GM18858 (cell line): Measurements from ENCODE around the gene CTAG1B.
"Not testable (repeated sequence)": the region's sequence is repeated elsewhere in the genome, so short reads cannot be mapped to it uniquely, and the experiment has no call there.

Experiments used
- ATAC-seq: cut with Tn5 transposase; IDR thresholded peaks from one replicate; pipeline ENCODE4 v1.9.1; 2021; ENCODE audit not compliant: unreplicated experiment

The CTAG1B gene

DNA sequence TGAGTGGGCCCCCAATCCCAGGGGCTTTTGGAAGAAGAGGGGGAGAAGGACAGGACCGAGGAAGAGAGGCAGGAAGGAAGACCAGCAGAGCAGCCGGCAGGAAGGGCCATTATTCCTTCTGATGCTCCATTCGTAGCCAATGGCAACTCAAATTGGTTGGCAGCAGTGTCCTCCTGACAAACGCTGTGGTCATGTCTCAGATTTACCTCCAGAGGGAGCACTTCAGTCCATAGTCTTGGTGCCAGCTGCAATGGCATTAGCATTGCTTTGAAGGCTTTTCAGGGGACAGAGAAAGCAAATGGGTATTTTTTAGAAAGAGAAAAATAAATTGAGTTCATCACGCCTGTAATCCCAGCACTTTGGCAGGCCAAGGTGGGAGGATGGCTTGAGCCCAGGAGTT lies 9.9 kb upstream of the CTAG1B start:
- ATAC-seq = not testable (repeated sequence)

DNA sequence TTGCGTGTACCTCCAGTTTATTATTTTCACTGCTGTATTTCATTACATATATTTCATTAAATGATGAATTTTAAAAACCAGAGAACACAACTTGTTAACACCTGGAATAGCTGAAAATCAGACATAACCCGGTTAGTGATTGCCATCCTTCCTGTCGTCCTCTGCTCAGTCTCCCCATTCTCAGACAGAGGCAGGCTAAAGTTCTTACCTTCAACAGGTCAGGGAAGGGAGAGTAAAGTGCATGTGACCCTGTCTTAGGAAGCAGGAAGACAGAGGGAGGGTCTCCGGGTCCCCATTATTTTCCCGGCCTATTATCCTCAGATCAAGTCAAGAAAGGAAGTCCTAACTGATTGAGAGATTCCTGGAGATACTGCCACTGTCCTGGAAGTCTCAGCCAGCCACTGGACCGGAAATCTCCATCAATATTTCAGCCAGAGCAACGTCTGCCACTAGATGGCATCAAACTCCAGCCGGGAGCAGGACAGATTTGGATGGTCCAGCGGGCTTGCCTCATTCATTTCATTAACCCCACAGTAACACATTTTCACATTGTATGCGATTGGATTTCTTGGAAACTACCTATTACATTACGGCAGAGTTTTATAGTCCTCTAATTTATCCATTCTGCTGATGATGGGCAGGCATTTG lies 1.8 kb upstream of the CTAG1B start:
- not testable (repeated sequence) for ATAC-seq

DNA sequence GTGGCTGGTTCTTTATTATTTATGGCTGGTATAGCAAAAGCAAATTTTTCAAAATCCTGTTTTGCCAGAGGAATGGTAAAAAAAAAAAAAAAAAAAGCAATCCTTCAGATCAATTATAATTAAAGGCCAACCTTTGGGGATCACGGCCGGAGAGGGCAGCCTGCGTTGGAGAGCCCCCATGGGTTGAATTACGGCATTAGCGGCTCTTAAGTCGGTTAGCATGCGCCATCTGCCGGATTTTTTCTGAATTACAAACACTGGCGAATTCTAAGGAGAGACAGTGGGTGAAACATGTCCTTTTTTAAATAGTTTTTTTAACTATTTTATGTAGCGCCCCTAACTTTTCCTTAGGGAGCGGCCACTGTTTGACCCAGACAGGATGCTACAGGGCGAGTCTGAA lies 5.5 kb downstream of the CTAG1B start:
- not testable (repeated sequence) for ATAC-seq

GRCh38 chrX:154611146-154611545 lies 7.9 kb downstream of the CTAG1B start:
- ATAC-seq = not testable (repeated sequence)

GRCh38 chrX:154608823-154609222 lies 10.3 kb downstream of the CTAG1B start:
- ATAC-seq = not testable (repeated sequence)

DNA sequence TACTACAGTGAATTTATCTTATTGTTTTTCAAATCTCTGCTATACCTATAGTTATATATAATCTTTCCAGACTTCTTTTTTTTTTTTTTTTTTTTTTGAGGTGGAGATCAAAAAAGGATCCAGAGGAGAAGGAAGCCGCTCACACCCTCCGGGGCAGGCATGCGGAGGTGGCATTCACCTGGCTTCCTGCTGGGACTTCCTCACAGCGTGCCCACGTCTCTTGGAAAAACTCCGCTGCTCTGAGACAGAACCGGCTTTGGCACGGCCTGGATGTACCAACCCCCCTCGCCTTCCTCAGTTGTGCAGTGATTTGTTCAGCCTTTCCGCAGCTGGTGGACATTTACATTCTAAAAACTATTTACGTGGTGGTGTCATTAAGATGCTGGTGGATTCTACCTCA lies 11.1 kb downstream of the CTAG1B start:
- ATAC-seq = not testable (repeated sequence)

GRCh38 chrX:154607370-154607769 lies 11.7 kb downstream of the CTAG1B start:
- no peak for ATAC-seq

GRCh38 chrX:154605566-154605965 lies 13.5 kb downstream of the CTAG1B start:
- ATAC-seq = no peak

- no peak for ATAC-seq
Measured at GRCh38 chrX:154603438-154604430, 15.3 kb downstream of the CTAG1B start.

GRCh38 chrX:154602766-154603437 lies 16.2 kb downstream of the CTAG1B start:
- no peak for ATAC-seq

GRCh38 chrX:154602226-154602625 lies 16.9 kb downstream of the CTAG1B start:
- no peak for ATAC-seq

GRCh38 chrX:154600759-154601374 lies 18.2 kb downstream of the CTAG1B start:
- ATAC-seq = no peak

DNA sequence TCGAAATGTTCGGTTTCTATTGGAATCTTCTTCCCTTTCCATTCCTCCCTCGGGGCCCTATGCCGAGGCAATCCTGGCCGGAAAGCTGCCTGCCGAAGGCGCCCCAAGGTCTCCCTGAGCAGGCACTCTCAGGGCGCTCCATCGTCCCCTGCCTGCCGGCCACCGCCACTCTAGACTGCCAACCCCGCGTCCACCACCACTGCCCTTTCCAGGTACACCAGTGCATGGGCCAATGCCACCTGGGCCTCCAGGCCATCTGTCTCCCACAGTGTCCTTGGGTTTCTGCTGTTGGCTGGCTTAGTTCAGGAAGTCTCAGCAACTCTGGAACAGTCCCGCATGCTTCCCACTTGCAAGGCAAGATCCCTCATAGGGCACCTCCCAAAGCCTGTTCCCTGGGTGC lies 19.6 kb downstream of the CTAG1B start:
- ATAC-seq = no peak

DNA sequence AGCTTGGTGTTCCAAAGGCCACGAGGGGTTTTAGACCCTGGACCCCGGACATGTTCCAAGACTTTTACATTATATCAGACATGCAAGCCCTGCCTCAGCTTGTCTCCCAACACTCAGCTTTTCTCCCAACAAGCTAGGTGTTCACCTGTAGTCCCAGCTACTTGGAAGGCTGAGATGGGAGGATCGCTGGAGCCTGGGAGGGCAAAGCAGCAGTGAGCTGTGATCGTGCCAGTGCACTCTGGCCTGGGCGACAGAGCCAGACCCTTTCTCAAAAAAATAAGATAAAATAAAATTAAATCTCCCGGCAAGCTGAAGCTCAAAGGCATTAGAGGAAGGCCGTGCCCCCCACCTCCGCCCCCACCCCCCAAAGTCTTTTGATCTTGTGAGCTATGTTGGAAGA lies 20.4 kb downstream of the CTAG1B start:
- no peak for ATAC-seq

DNA sequence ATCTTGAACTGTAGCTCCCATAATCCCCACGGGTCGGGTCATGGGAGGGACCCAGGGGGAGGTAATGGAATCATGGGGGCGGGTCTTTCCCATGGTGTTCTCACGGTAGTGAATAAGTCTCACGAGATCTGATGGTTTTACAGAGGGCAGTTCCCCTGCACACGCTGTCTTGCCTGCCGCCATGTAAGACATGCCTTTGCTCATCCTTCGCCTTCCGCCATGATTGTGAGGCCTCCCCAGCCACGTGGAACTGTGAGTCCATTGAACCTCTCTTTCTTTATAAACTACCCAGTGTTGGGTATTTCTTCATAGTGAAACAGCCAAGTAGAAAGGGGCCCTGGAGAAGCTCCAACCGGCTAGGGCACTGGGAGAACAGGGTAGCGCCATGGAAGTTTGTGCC lies 21.9 kb downstream of the CTAG1B start:
- no peak for ATAC-seq

GRCh38 chrX:154596290-154596929 lies 22.7 kb downstream of the CTAG1B start:
- ATAC-seq = no peak

DNA sequence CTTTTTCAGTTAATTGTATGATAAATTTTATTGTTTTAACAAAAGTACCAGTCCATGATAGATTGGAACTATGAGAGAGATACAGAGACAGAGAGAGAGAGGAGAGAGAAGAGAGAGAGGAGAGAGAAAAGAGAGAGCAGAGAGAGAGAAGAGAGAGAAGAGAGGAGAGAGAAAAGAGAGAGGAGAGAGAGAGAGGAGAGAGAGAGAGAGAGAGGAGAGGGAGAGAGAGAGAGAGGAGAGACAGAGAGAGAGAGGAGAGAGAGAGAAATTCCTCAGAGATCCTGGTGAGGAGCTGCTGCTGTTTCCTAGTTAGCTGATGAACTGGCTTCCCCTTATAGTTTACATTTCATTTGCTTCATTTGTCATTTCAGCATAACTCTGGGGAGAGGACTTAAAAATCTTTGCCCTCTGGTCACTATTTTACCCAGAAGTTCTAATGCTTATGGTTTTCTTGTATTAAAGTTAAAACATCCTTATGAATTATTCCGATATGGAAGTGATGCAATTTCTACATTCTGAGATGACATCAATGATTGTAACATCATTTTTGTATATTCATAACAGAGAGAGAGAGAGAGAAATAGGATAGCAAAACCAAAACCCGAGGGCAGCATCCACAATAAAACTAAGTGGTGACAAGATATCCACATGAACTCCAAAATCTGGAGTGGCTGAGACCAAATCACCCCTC lies 23.4 kb downstream of the CTAG1B start:
- no peak for ATAC-seq

DNA sequence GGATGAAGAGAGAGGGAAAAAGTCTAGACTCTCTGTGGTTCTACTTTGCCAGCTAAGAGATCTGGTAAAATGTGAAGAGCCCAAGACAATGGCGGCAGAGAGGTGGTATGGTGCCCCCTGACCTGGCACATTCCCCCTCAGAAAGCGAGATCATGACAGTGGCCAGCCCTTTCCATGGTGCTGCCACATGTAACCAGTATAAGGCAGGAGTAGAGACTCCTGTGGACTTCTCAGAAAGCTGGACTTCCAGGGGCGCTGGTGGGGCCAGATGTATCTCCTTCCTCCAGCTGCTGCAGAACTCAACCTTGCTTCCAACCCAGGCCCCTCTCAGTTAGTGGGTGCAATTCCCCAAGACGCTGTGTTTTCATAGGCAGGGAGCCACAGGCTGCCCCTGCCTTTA lies 24.6 kb downstream of the CTAG1B start:
- no peak for ATAC-seq

- ATAC-seq = no peak
Measured at GRCh38 chrX:154593201-154593600, 25.9 kb downstream of the CTAG1B start.

DNA sequence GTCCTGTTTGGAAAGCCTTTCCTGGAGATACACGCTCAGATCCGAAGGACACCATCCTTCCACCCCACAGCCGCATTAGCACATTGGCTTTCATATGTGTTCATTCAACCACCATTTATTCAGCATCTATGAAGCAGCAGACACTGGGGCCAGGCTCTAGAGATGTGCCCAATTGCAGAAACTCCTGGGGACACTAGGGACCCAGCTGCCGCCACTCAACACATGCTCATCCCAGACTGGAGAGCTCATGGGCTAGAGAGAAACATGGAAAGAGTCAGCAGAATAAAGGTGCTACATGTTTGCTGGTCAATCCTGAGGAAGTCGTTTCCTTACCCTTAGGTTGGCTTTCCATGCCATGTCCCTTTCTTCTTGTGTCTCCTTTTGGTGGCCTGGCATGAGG lies 26.6 kb downstream of the CTAG1B start:
- ATAC-seq = no peak
